GM12878 (cell line): Measurements from ENCODE around the gene FBXW7. TPM values are rescaled to one million over a fixed set of nuclear protein-coding genes. Genes with fewer than 3 reads are reported as not detected.

Source experiments
- BCL11A ChIP-seq: IDR thresholded peaks from 2 replicates; pipeline ENCODE4 v1.6.1; 2011; ENCODE audit warnings: low read depth, low read length
- CBX3 ChIP-seq: fragments of 200-600 bp; sonication (generic); IDR thresholded peaks from 2 replicates; pipeline ENCODE4 v1.6.1; 2016; ENCODE audit warnings: low read depth, borderline replicate concordance
- CHD1 ChIP-seq: IDR thresholded peaks from 2 replicates; pipeline ENCODE4 v1.6.1; 2012; ENCODE audit warnings: low read depth, low read length, improper control_type of control experiment
- E2F8 ChIP-seq: fragments of 450-650 bp; IDR thresholded peaks from 2 replicates; pipeline ENCODE4 v1.6.1; 2018; ENCODE audit warnings: mild to moderate bottlenecking, low read depth, moderate library complexity; ENCODE audit not compliant: partially characterized antibody
- ELK1 ChIP-seq: IDR thresholded peaks from 2 replicates; pipeline ENCODE4 v1.6.1; 2012; ENCODE audit warnings: low read depth, low read length, improper control_type of control experiment
- ESRRA ChIP-seq: IDR thresholded peaks from 2 replicates; pipeline ENCODE4 v1.6.1; 2012; ENCODE audit warnings: mild to moderate bottlenecking, low read length, improper control_type of control experiment
- ETV6 ChIP-seq, 2 experiments: fragments of 450-650 bp in 1 of 2; IDR thresholded peaks in 1 of 2; conservative IDR thresholded peaks in 1 of 2; 2 replicates each; pipeline ENCODE4 v1.6.1; 2014; ENCODE audit warnings: antibody characterized with exemption in 1 of 2, borderline replicate concordance in 1 of 2, low read depth in 1 of 2, mild to moderate bottlenecking in 1 of 2, moderate library complexity in 1 of 2
- HDAC2 ChIP-seq: fragments of 200-600 bp; sonication (generic); IDR thresholded peaks from 2 replicates; pipeline ENCODE4 v1.6.1; 2017
- HDGF ChIP-seq: fragments of 450-650 bp; IDR thresholded peaks from 2 replicates; pipeline ENCODE4 v1.6.1; 2016; ENCODE audit warnings: antibody characterized with exemption
- JUNB ChIP-seq: IDR thresholded peaks from 2 replicates; pipeline ENCODE4 v1.6.1; 2016; ENCODE audit warnings: antibody characterized with exemption, mild to moderate bottlenecking
- NFIC ChIP-seq: IDR thresholded peaks from 2 replicates; pipeline ENCODE4 v1.6.1; 2012; ENCODE audit warnings: low read depth, mild to moderate bottlenecking, inconsistent platforms, low read length, moderate library complexity
- PAX5 ChIP-seq: IDR thresholded peaks from 2 replicates; pipeline ENCODE4 v1.6.1; 2011; ENCODE audit warnings: low read depth, low read length, borderline replicate concordance
- YBX1 ChIP-seq: fragments of 450-650 bp; IDR thresholded peaks from 2 replicates; pipeline ENCODE4 v1.6.1; 2016; ENCODE audit warnings: antibody characterized with exemption
- ZBED1 ChIP-seq: IDR thresholded peaks from 2 replicates; pipeline ENCODE4 v1.6.1; 2016; ENCODE audit warnings: borderline replicate concordance
- ZNF274 ChIP-seq: IDR thresholded peaks from one replicate; pipeline ENCODE4 v1.8.0; 2011; ENCODE audit not compliant: insufficient read length, insufficient read depth
- polyA plus RNA-seq, 11 experiments: library from polyadenylated mRNA; depleted of rRNA in 4 of 11; unstranded in 6 of 11; stranded (reverse) in 5 of 11; fragments of >200 nt; fragmentation: Nextera tagmentation in 4 of 11; fragmentation: Illumina TruSeq in 1 of 11; extraction: Ambion mirVana in 4 of 11; extraction: Trizol in 1 of 11; gene quantifications; 1 replicate in 1 of 11; 2 replicates in 10 of 11; pipeline versions ENCODE4 v1.2.1 to v1.2.3, GENCODE V29; 2011 to 2016; ENCODE audit warnings: inconsistent platforms in 2 of 11, missing spikeins in 2 of 11, low read depth in 1 of 11
- total RNA-seq, 4 experiments: library from RNA; depleted of rRNA in 3 of 4; stranded (reverse); fragments of >200 nt in 3 of 4; fragmentation: Illumina TruSeq in 1 of 4; extraction: Trizol in 1 of 4; gene quantifications; 2 replicates each; pipeline versions ENCODE4 v1.2.1 to v1.2.3, GENCODE V29; 2013 to 2021
- TF ChIP-seq, protein P1 (sequence below): IDR thresholded peaks from 2 replicates; pipeline ENCODE4 v1.6.1; 2011; ENCODE audit warnings: low read depth, mild to moderate bottlenecking, low read length, moderate library complexity, borderline replicate concordance; ENCODE audit errors: extremely low read depth
- TF ChIP-seq, protein P2 (sequence below): fragments of 450-650 bp; formaldehyde crosslinking; IDR thresholded peaks from 2 replicates; pipeline ENCODE4 v1.5.0; 2022; ENCODE audit warnings: mild to moderate bottlenecking, missing genetic modification characterization
- TF ChIP-seq, protein P3 (sequence below): fragments of 450-650 bp; formaldehyde crosslinking; IDR thresholded peaks from 2 replicates; pipeline ENCODE4 v1.4.0; 2022; ENCODE audit warnings: mild to moderate bottlenecking, moderate library complexity

The FBXW7 gene
- total and polyA plus RNA-seq, 10 of the 15 experiments (the other 5 are each of a cell fraction or from before 2014, with no cell fraction given) = 35.8 to 118 (median 47.2) TPM

GRCh38 chr4:152509595-152510225, 26.2 kb downstream of the FBXW7 start (continued):
- TF ChIP-seq BCL11A (no peak), YBX1 (no peak), CBX3 (no peak), HDAC2 (no peak), ESRRA (no peak), PAX5 (no peak), NFIC (peak; percentile 70; the same call in 1 of the 2 replicates), E2F8 (no peak), JUNB (peak; percentile 64), ZBED1 (peak; percentile 58; the same call in 1 of the 2 replicates), ZNF274 (no peak), HDGF (no peak), ELK1 (no peak), CHD1 (no peak), ETV6 (conservative IDR thresholded peaks at IDR 0.05 in 1 of 2, IDR thresholded peaks at IDR 0.05 in 1 of 2; ENCODE audit: borderline replicate concordance in 1 of 2, low read depth in 1 of 2) (no peak)
- TF ChIP-seq, protein P1, sequence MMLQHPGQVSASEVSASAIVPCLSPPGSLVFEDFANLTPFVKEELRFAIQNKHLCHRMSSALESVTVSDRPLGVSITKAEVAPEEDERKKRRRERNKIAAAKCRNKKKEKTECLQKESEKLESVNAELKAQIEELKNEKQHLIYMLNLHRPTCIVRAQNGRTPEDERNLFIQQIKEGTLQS = no peak
- TF ChIP-seq, protein P2, sequence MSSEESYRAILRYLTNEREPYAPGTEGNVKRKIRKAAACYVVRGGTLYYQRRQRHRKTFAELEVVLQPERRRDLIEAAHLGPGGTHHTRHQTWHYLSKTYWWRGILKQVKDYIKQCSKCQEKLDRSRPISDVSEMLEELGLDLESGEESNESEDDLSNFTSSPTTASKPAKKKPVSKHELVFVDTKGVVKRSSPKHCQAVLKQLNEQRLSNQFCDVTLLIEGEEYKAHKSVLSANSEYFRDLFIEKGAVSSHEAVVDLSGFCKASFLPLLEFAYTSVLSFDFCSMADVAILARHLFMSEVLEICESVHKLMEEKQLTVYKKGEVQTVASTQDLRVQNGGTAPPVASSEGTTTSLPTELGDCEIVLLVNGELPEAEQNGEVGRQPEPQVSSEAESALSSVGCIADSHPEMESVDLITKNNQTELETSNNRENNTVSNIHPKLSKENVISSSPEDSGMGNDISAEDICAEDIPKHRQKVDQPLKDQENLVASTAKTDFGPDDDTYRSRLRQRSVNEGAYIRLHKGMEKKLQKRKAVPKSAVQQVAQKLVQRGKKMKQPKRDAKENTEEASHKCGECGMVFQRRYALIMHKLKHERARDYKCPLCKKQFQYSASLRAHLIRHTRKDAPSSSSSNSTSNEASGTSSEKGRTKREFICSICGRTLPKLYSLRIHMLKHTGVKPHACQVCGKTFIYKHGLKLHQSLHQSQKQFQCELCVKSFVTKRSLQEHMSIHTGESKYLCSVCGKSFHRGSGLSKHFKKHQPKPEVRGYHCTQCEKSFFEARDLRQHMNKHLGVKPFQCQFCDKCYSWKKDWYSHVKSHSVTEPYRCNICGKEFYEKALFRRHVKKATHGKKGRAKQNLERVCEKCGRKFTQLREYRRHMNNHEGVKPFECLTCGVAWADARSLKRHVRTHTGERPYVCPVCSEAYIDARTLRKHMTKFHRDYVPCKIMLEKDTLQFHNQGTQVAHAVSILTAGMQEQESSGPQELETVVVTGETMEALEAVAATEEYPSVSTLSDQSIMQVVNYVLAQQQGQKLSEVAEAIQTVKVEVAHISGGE (CRISPR knock-in tag) = no peak
- TF ChIP-seq, protein P3, sequence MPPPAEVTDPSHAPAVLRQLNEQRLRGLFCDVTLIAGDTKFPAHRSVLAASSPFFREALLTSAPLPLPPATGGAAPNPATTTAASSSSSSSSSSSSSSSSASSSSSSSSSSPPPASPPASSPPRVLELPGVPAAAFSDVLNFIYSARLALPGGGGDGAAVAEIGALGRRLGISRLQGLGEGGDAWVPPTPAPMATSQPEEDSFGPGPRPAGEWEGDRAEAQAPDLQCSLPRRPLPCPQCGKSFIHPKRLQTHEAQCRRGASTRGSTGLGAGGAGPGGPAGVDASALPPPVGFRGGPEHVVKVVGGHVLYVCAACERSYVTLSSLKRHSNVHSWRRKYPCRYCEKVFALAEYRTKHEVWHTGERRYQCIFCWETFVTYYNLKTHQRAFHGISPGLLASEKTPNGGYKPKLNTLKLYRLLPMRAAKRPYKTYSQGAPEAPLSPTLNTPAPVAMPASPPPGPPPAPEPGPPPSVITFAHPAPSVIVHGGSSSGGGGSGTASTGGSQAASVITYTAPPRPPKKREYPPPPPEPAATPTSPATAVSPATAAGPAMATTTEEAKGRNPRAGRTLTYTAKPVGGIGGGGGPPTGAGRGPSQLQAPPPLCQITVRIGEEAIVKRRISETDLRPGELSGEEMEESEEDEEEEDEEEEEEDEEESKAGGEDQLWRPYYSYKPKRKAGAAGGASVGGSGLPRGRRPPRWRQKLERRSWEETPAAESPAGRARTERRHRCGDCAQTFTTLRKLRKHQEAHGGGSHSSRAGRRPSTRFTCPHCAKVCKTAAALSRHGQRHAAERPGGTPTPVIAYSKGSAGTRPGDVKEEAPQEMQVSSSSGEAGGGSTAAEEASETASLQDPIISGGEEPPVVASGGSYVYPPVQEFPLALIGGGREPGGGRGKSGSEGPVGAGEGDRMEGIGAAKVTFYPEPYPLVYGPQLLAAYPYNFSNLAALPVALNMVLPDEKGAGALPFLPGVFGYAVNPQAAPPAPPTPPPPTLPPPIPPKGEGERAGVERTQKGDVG = no peak
